HG02642 (cell line): ENCODE results near the gene SNW1.
"Not testable (repeated sequence)": the region's sequence is repeated elsewhere in the genome, so short reads cannot be mapped to it uniquely, and the experiment has no call there.

Experiments used
- ATAC-seq: cut with Tn5 transposase; IDR thresholded peaks from one replicate; pipeline ENCODE4 v1.9.1; 2021; ENCODE audit warnings: mild to moderate bottlenecking; ENCODE audit not compliant: unreplicated experiment, poor library complexity

SNW1 gene

GRCh38 chr14:77752799-77753516 is 8.0 kb downstream of the SNW1 start:
- no peak for ATAC-seq

DNA sequence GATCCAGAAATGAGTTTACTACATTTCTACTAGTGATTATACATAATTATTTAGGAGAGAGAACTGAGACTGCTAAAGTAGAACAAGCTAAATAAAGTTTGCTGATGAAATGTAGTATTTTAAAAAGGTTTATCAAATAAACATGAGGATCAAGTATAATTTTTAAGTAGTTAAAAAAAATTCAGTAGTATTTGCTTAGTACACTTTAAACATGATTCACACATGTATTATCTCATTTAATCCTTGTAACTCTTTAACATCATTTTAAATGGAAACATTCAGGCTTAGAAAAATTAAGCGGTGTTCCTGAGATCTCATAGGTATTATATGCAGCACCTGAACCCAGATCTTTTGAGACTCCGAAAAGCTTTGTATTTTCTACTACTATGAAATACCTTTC is 8.7 kb downstream of the SNW1 start:
- ATAC-seq = no peak

DNA sequence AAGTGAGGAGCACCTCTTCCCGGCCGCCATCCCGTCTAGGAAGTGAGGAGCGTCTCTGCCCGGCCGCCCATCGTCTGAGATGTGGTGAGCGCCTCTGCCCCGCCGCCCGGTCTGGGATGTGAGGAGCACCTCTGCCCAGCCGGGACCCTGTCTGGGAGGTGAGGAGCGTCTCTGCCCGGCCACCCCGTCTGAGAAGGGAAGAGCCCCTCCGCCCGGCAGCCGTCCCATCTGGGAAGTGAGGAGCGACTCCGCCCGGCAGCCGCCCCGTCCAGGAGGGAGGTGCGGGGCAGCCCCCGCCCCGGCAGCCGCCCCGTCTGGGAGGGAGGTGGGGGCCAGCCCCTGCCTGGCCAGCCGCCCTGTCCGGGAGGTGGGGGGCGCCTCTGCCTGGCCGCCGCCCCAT is 13.5 kb downstream of the SNW1 start:
- not testable (repeated sequence) for ATAC-seq

GRCh38 chr14:77746064-77746702 is 14.8 kb downstream of the SNW1 start:
- no peak for ATAC-seq

GRCh38 chr14:77741438-77741837 is 19.5 kb downstream of the SNW1 start:
- no peak for ATAC-seq

DNA sequence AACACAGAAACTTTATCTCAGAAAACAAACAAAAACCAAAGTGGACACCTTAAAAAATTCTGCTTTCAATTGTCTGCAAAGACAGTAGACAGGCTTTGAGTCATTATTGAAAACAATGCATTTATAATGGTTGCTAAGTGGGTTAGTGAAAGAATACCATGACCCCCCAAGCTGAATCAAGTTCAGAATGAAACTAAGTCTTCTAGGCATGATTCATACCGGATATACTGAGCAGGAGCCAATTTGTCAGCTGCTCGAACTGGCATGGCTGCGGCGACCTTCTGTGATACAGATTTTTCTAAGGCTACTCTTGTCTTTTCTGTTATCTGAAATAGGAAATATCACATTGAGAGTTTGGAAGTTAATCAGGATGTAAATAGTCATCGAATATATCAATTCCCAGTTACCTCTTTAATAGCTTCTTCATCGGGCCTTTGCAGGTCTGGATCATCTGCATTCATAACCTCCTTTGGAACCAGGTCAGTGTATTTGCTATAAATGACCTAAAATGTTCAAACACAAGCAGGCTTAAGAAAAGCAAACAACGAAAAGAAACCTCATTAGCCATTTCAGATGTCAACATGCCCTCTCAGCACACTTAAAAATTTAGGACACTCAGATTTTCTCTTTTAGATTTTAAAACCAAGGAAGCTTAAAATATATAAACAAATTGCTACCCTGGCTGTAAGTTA is 22.3 kb downstream of the SNW1 start:
- no peak for ATAC-seq

- ATAC-seq = no peak
Observed at GRCh38 chr14:77730976-77731497, 29.9 kb downstream of the SNW1 start.

GRCh38 chr14:77722301-77722700 is 38.7 kb downstream of the SNW1 start:
- no peak for ATAC-seq

DNA sequence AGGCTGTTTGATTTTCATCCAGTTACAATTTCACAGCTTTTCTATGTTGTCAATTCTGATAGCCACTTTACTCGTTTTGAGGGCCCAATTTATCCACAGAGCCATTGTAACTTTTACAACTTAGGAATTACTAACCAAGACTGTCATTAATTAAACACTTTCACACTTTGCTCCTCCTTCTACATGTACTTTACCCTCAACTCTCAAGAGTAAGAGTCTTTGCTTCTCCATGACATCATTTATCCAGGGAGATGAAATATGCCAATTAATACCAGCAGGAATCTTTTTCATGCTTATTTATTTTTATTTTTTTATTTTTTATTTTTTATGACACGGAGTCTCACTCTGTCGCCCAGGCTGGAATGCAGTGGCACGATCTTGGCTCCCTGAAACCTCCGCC is 39.5 kb downstream of the SNW1 start:
- no peak for ATAC-seq

DNA sequence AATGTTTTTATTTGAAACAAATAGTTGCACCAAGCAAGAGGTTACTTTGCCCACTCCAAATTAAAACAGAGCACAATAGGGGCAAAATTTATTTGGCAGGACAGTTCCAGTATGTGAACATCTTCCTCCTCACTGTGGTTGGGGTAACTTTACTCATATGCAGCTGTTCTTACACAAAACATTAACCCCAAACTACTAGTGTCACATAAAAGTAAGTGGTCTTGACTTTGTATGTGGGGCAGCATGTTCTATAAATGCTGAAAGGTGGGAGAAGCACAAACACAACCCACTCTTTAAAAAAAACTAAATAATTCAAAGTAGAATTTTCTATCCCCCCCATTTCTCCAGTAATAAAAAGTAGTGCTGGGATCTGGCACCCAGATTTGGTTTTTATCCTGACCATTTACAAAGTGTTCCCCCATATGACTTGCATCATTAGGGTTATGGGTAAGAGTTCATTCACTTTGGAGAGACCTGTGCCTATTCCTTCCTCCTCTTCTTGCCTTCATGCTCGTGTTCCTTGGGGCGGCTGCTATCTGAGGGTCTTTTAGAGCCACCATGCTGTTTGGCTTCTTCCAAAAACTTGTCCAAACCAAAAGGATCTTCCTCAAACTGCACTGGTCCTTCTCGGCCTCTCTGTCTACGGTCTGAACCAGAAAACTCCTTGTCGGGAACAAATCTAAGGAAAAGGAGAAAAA is 43.2 kb downstream of the SNW1 start:
- ATAC-seq = no peak

DNA sequence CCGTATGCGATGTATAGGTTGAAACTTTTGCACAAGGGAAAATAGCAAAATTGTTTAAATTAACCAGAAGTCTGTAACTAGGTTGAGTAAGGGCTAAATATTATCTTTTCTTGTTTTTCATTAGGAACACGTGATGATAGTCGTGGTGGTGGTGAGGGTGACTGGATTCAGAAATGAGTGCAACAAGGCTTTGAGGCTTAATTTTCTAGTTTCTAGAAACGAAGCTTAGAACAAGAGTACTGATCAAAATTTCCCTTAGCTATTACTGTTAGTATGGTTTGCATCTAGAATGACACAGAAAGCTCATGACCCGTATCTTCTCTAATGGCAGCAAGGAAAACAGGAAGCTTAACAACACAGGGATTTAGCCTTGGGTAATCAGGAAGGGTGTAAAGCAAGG is 46.0 kb downstream of the SNW1 start:
- ATAC-seq = no peak

- no peak for ATAC-seq
Observed at GRCh38 chr14:77710364-77710763, 50.6 kb downstream of the SNW1 start.

DNA sequence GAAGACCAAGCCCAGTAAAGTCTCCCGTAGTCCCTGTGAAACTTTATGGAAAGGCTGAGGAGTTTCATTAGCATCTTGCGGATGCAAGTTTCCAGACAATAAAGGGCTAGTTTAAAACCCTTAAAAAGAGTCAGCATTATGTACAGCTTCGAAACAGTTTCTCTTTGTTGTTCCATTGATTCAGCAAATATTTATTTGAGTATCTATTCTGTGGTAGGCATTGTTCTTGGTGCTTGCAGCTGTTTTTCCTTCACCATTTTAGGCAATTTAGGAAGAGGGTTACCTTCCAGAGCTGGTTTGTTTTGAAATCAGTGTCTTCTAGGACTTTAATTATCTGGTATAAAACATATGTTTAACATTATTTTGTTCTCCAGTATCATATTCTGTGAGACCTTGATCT is 51.5 kb downstream of the SNW1 start:
- no peak for ATAC-seq

DNA sequence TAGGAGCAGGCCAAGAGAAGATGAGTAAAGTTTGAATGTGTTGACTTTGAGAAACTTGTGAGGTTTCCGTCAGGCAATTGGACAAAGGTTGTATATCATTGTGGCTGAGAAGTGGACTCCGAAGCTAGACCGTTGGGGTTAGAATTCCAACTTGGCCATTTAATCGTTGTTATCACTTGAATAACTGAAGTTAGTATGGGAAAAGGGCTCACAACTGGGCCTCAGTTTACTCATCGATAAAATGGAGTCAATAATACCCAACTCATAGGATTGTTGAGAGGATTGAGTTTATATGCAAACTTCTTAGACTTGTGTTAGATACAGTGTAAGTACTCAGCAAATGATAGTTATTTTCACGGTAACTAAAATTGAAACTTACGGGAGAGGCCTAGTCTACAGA is 52.2 kb downstream of the SNW1 start:
- ATAC-seq = no peak

- peak; percentile 98 for ATAC-seq
Observed at GRCh38 chr14:77707724-77708408, 53.1 kb downstream of the SNW1 start, which contains the start of the genes ALKBH1 and SLIRP. TSS of gene ALKBH1 (minus strand) at chr14:77708023. CDS start at chr14:77708004, 19 bp downstream. TSS of gene SLIRP (plus strand) at chr14:77708103. CDS start at chr14:77708112, 9 bp downstream.

DNA sequence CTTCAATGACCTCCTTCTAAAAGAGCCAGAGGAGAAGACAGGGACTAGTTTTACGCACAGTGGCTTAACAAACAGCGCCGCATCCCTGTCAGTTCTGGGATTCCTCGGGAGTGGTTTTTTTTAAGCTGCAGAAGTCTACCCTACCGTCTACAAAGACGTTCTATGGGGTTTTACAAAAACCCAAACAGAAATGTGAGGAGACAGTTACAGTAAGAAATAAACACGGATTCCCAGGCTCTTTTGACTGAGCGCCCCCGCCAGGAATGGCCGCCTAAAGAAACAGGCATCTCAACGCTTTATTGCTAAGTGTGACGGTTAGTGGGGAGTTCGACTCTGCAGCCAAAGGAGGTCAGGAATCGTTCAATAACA is 53.6 kb downstream of the SNW1 start:
- peak; percentile 30 for ATAC-seq

DNA sequence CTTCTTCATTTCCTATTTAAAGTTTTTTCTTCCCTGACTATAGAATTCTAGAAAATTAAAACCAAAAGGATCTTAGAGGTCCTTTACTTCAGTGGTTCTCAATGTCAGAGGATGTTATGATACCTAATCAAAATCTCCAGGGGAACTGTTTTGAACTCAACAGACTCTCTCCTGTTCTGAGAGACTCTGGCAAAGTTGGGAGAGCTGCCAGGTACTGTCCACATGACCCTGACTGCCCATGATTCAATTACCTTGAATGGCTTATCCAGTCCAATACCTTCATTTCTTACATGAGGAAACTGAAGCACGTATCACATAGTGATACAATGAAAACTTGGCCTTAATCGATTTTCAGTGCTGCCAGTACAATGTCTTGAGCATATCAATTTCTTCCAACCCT is 69.7 kb downstream of the SNW1 start:
- no peak for ATAC-seq

DNA sequence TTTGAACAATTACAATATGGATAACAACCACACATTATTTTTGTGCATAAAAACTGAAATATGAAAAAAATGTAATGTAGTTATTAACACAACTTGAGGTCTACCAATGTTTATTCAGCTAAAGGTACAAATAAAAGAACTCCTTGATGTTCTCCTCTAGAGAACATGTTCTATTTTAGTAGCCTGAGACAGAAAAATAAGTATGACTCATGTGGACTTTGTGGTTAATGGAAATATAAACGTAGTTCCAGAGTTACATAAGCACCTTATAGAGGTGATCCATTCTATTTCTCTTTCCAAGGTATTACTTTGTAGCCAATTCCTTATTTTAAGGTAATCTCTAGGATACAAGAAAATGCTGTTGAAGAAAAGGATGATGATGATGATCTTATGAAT is 78.8 kb downstream of the SNW1 start:
- ATAC-seq = no peak

DNA sequence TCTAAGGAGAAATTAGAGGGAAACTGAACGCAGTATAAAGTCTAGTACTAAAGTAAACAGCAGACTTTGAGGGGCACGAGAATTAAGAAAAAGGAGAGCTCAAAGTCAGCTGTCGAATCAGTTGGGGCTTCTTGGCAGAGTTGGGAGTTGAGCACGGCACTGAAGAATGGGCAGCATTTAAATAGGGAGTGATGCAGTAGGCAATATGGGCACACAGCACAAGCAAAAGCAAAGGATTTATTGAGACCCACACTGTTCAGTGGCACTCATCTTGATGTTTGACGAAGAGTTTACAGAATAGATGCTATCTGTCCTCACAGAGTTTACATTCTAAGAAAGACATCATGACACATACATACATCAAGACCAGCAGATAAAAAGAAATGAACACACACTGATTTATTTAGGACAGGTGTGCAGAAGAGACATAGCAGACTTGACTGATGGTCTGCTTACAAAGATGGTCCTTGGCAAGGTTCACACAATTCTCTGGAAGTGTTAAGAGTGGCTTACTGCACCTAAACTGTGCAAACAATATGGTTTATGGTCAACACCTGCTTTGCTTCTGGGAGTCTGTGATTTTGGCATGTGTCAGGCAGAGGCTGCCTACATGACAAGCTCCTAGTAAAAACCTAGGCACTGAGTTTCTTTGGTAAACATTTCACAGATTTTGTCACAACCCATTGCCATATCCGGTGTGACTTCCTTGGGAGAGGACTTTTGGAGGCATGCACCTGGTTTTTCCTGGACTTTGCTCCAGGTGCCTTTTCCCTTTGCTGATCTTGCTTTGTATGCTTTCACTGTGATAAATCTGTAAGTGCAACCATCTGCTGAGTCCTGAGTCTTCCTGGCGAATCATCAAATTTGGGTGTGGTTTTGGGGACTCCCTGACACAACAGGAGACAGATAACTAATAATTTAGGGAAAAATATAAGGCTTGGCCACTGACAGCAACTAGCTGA is 79.5 kb downstream of the SNW1 start:
- ATAC-seq = no peak
